ENCODE results near the gene TAC3.

Gene TAC3

GRCh38 chr12:57051011-57051410 lies 34.7 kb upstream of the TAC3 start:
- H3K4me3 ChIP-seq (ENCODE audit: low read depth, low read length) = no peak overlapping the region
- no peak for DNase-seq (ENCODE audit: low read depth, low spot score)
- TF ChIP-seq CTCF (IDR thresholded peaks at IDR 0.05; ENCODE audit: low read depth, low read length) = no peak
- in situ Hi-C loops (cut with HindIII; ENCODE audit: low sequenced_read_pairs) = no loop called here

GRCh38 chr12:57049890-57050289 lies 33.6 kb upstream of the TAC3 start, which contains the start of gene MYO1A:
Gene MYO1A, minus strand, starts transcription at chr12:57050129. Its CDS starts 1,806 bp downstream, at chr12:57048323.
- no peak within 1 kb of the TSS for H3K4me3 ChIP-seq (ENCODE audit: low read depth, low read length)
- in situ Hi-C loops (cut with HindIII; ENCODE audit: low sequenced_read_pairs) = no loop called here
- no peak for TF ChIP-seq CTCF (IDR thresholded peaks at IDR 0.05; ENCODE audit: low read depth, low read length)
- DNase-seq (ENCODE audit: low read depth, low spot score) = no peak

GRCh38 chr12:57049119-57049446 lies 32.8 kb upstream of the TAC3 start:
- TF ChIP-seq CTCF (IDR thresholded peaks at IDR 0.05; ENCODE audit: low read depth, low read length) = no peak
- H3K4me3 ChIP-seq (ENCODE audit: low read depth, low read length) = no peak overlapping the region
- DNase-seq (ENCODE audit: low read depth, low spot score) = no peak
- in situ Hi-C loops (cut with HindIII; ENCODE audit: low sequenced_read_pairs) = no loop called here

GRCh38 chr12:57048423-57049118 lies 32.2 kb upstream of the TAC3 start:
- H3K4me3 ChIP-seq (ENCODE audit: low read depth, low read length) = no peak overlapping the region
- no peak for DNase-seq (ENCODE audit: low read depth, low spot score)
- no peak for TF ChIP-seq CTCF (IDR thresholded peaks at IDR 0.05; ENCODE audit: low read depth, low read length)
- in situ Hi-C loops (cut with HindIII; ENCODE audit: low sequenced_read_pairs) = no loop called here

GRCh38 chr12:57047981-57048380 lies 31.7 kb upstream of the TAC3 start:
- H3K4me3 ChIP-seq (ENCODE audit: low read depth, low read length) = no peak overlapping the region
- TF ChIP-seq CTCF (IDR thresholded peaks at IDR 0.05; ENCODE audit: low read depth, low read length) = no peak
- no peak for DNase-seq (ENCODE audit: low read depth, low spot score)
- in situ Hi-C loops (cut with HindIII; ENCODE audit: low sequenced_read_pairs) = no loop called here

GRCh38 chr12:57046947-57047890 lies 30.9 kb upstream of the TAC3 start:
- in situ Hi-C loops (cut with HindIII; ENCODE audit: low sequenced_read_pairs) = no loop called here
- no peak for TF ChIP-seq CTCF (IDR thresholded peaks at IDR 0.05; ENCODE audit: low read depth, low read length)
- DNase-seq (ENCODE audit: low read depth, low spot score) = no peak
- H3K4me3 ChIP-seq (ENCODE audit: low read depth, low read length) = no peak overlapping the region
